Loucy (cell line): ENCODE measurements around the gene CYSLTR2.

ENCODE experiments used
- CTCF ChIP-seq: fragments of 200-600 bp; sonication (generic); conservative IDR thresholded peaks from 2 replicates; pipeline ENCODE4 v1.5.1; 2014; ENCODE audit warnings: mild to moderate bottlenecking, antibody characterized with exemption, low read length
- EZH2phosphoT487 ChIP-seq: fragments of 200-600 bp; IDR thresholded peaks from 2 replicates; pipeline ENCODE4 v1.6.1; 2018; ENCODE audit warnings: antibody characterized with exemption, mild to moderate bottlenecking, moderate library complexity, borderline replicate concordance

GRCh38 chr13:48725271-48725670 lies 71.5 kb downstream of the CYSLTR2 start:
- no peak for TF ChIP-seq EZH2phosphoT487
- no peak for TF ChIP-seq CTCF
